Motor neuron (in vitro differentiated cells): Measurements from ENCODE around the gene CMC1. TPM values are rescaled to one million over a fixed set of nuclear protein-coding genes. Genes with fewer than 3 reads are reported as not detected.

Experiments used
- ATAC-seq, 8 experiments: fragments of 200-7000 bp; cut with Tn5 transposase; replicated peaks in 6 of 8; 2 replicates each; pipeline ENCODE4 v1.8.0; 2021; ENCODE audit warnings: mild to moderate bottlenecking in 8 of 8, moderate library complexity in 8 of 8
- H3K27ac ChIP-seq, 2 donors: fragments of 250-450 bp; sonication (Bioruptor Pico); 2 replicates each; pipeline ENCODE4 v1.9.0; 2021; ENCODE audit warnings: antibody characterized with exemption in 2 of 2, mild to moderate bottlenecking in 2 of 2, moderate library complexity in 1 of 2
- H3K4me1 ChIP-seq, 2 donors: fragments of 250-450 bp; sonication (Bioruptor Pico); replicated peaks in 1 of 2; 2 replicates each; pipeline ENCODE4 v1.6.1; 2021; ENCODE audit warnings: antibody characterized with exemption in 2 of 2, mild to moderate bottlenecking in 2 of 2, moderate library complexity in 1 of 2
- H3K4me3 ChIP-seq, 5 donors: fragments of 250-450 bp; sonication (Bioruptor Pico); 2 replicates each; pipeline ENCODE4 v1.9.0; 2021; ENCODE audit warnings: antibody characterized with exemption in 5 of 5, mild to moderate bottlenecking in 5 of 5, moderate library complexity in 4 of 5
- WGBS, 10 experiments: fragments of 450-650 bp; shearing (Covaris generic); methylation state at CpG; one replicate each; pipeline ENCODE4 v1.0.0; 2022; 5-methylcytosine and 5-hydroxymethylcytosine counted together
- in situ Hi-C, 9 experiments: fragments of 400-800 bp; cut with MboI; loops; one replicate each; pipeline ENCODE4 v1.15.0; 2021; ENCODE audit warnings: low sequenced_read_pairs in 9 of 9, low pct_unique_long_range_greater_than_20kb in 2 of 9; ENCODE audit not compliant: unreplicated experiment in 9 of 9
- total RNA-seq, 8 experiments: library from RNA; unstranded; fragments of 300-600 nt; gene quantifications; 2 replicates each; pipeline versions ENCODE4 v1.2.3 to v1.2.4, GENCODE V29; 2022

CMC1 gene
- total RNA-seq, 8 experiments from 2014 or later = 16.8 to 36.0 (median 21.9) TPM

DNA sequence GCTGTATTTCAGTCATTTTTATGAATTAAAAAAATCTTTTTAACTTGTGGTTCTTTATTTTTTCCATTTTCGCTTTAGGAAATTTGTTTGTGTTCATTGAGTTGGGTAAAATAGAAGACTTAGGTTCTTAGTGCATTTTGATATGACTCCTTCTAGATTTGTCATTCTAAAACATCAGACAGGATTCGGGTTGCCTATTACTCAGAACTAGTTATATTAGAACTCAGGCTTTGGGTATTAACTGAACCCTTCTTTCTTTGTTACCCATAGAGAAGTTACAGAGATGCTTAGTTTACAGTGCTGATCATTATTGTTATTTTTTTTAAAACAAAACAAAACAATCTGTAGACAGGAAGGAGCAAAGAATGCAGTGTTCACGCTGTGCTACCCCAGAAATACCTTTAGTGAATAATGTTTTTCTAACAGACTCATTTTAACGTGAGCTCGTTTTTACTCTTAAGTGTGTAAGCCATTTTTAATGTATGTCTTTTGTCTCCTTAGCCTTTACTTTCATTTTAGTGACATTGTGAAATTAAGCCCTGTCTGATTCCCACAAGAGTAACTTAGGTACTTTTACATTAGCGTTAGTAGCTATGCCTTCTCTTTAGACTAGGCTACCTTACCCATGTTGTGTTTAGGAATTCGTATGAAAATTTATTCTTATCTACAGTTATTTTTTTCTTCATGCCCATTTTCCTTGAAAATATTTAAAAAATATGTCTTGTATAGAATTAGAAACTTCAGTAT, 53.4 kb downstream of the CMC1 start:
- Histone ChIP-seq H3K27ac (no peak overlapping the region), H3K4me3 (no peak overlapping the region), H3K4me1 (no peaks in the 10 kb centered on the region)
- WGBS, 10 experiments = 89 to 100% (median 94%) methylated on average over 4 to 7 of the region's 7 CpGs
- ATAC-seq = no peak
- in situ Hi-C loops = loop anchor here in 1 of 9 experiments (25.0 kb wide), 1 partner anchor 358 kb away; no protein-coding TSS in a partner anchor

- H3K27ac ChIP-seq = no peak overlapping the region
- peak in 3 of 8 experiments; percentile 59 to 79 (median 77) for ATAC-seq
- H3K4me1 ChIP-seq = no peaks in the 10 kb centered on the region
- H3K4me3 ChIP-seq = no peak overlapping the region
- in situ Hi-C loops = loop anchor here in 1 of 9 experiments (25.0 kb wide), 1 partner anchor 359 kb away; no protein-coding TSS in a partner anchor
Observed at GRCh38 chr3:28295898-28296490, 54.6 kb downstream of the CMC1 start.

- WGBS, 10 experiments = 88 to 100% (median 100%) methylated on average over 1 of the region's 1 CpG; no CpG with 5 or more reads in 2 of the 10 experiments
- ATAC-seq = no peak
- in situ Hi-C loops = loop anchor here in 4 of 9 experiments (25.0 kb wide), 2 partner anchors 362 to 587 kb away; partner anchors contain the start of gene EOMES (in 4 of the 4)
- Histone ChIP-seq H3K27ac (no peak overlapping the region), H3K4me1 (no peaks in the 10 kb centered on the region), H3K4me3 (no peak overlapping the region)
Observed at GRCh38 chr3:28299705-28300104, 58.3 kb downstream of the CMC1 start.

- no peak overlapping the region for H3K4me3 ChIP-seq
- no peak overlapping the region for H3K27ac ChIP-seq
- H3K4me1 ChIP-seq = no peaks in the 10 kb centered on the region
- WGBS, 10 experiments = 60 to 100% (median 95%) methylated on average over 1 to 5 of the region's 5 CpGs; no CpG with 5 or more reads in 1 of the 10 experiments
- ATAC-seq = no peak
- in situ Hi-C loops = loop anchor here in 4 of 9 experiments (25.0 kb wide), 1 partner anchor 588 kb away; the partner anchor contains the start of gene EOMES (in 4 of the 4)
Observed at GRCh38 chr3:28300345-28300962, 59.0 kb downstream of the CMC1 start.

GRCh38 chr3:28301688-28302087, 60.3 kb downstream of the CMC1 start:
- Histone ChIP-seq H3K4me3 (no peak overlapping the region), H3K27ac (no peak overlapping the region), H3K4me1 (no peaks in the 10 kb centered on the region)
- 92 to 100% (median 99%) methylated on average over 1 to 4 of the region's 4 CpGs; no CpG with 5 or more reads in 2 of the 10 experiments for WGBS, 10 experiments
- in situ Hi-C loops = loop anchor here in 4 of 9 experiments (25.0 kb wide), 1 partner anchor 589 kb away; the partner anchor contains the start of gene EOMES (in 4 of the 4)
- ATAC-seq = no peak

DNA sequence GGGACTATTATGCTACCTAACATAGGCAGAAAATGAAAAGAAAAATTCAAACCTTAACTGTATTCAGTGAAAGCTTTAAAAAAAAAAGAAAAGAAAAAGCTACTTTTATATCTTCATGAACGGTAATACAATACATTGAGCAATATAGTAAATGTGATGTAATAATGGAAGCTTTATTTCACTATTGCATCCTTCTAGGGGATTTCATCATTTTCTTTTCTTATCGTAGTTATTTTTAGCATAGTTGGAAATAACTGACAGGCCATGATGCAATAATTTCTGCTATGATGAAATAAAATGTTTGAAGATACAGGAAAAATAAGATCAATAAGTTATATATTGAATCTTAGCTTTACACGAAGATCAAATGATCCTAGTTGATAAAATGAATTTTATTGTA, 66.8 kb downstream of the CMC1 start:
- Histone ChIP-seq H3K4me1 (no peaks in the 10 kb centered on the region), H3K27ac (no peak overlapping the region), H3K4me3 (no peak overlapping the region)
- no peak for ATAC-seq
- 82 to 100% (median 95%) methylated on average over 2 to 3 of the region's 3 CpGs for WGBS, 10 experiments
- in situ Hi-C loops = loop anchor here in 4 of 9 experiments (25.0 kb wide), 1 partner anchor 596 kb away; the partner anchor contains the start of gene EOMES (in 4 of the 4)

DNA sequence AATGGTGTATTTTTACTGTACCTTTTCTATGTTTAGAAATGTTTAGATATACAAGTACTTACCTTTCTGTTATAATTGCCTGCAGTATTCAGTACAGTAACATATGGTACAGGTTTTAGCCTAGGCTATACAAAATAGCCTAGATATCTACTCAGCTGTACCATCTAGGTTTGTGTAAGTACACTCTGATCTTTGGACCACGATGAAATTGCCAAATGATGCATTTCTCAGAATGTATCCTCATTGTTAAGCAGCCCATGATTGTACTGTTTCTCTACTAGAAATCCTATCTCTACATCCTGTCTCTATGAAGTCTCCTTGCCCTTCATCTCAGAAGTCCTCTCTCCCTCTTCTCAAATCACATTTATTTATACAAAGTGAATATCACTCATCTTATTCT, 74.3 kb downstream of the CMC1 start:
- ATAC-seq = no peak
- no peak overlapping the region for H3K27ac ChIP-seq
- in situ Hi-C loops = loop anchor here in 4 of 9 experiments (25.0 kb wide), 1 partner anchor 603 kb away; the partner anchor contains the start of gene EOMES (in 4 of the 4)
- WGBS, 10 experiments = 86 to 100% (median 100%) methylated on average over 1 of the region's 1 CpG; no CpG with 5 or more reads in 4 of the 10 experiments
- no peaks in the 10 kb centered on the region for H3K4me1 ChIP-seq
- no peak overlapping the region for H3K4me3 ChIP-seq

DNA sequence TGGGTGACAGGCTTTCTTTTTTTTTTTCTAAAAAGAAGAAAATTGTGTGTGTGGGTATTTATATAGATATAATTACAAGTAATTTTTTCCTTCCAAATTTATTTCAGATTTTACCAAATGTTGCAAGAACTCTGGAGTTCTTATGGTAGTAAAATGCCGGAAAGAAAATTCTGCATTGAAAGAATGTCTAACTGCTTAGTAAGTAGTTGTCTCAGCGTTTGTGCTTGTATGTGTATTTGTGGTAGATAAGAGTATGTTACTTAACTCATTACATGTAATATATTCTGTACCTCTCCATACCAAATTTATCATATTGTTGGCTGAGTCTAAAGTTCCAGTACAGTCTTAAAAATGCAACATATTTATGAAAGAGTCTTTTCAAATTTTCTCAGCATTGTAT, 74.8 kb downstream of the CMC1 start:
- in situ Hi-C loops = loop anchor here in 4 of 9 experiments (25.0 kb wide), 1 partner anchor 604 kb away; the partner anchor contains the start of gene EOMES (in 4 of the 4)
- WGBS, 10 experiments = 82 to 100% (median 94%) methylated on average over 1 to 2 of the region's 2 CpGs

GRCh38 chr3:28317438-28318022, 76.1 kb downstream of the CMC1 start:
- no peak overlapping the region for H3K27ac ChIP-seq
- in situ Hi-C loops = loop anchor here in 4 of 9 experiments (25.0 kb wide), 1 partner anchor 605 kb away; the partner anchor contains the start of gene EOMES (in 4 of the 4)
- peak in 4 of 8 experiments; percentile 43 to 83 (median 79) for ATAC-seq
- no peaks in the 10 kb centered on the region for H3K4me1 ChIP-seq
- WGBS, 10 experiments = 0 to 71% (median 29%) methylated on average over 1 to 2 of the region's 2 CpGs; no CpG with 5 or more reads in 1 of the 10 experiments
- no peak overlapping the region for H3K4me3 ChIP-seq

More for the DNA sequence above, 74.8 kb downstream of the CMC1 start:
- no peak for ATAC-seq
- no peaks in the 10 kb centered on the region for H3K4me1 ChIP-seq
- H3K27ac ChIP-seq = no peak overlapping the region
- H3K4me3 ChIP-seq = no peak overlapping the region

GRCh38 chr3:28320981-28321380, 79.6 kb downstream of the CMC1 start:
- in situ Hi-C loops = loop anchor here in 4 of 9 experiments (25.0 kb wide), 1 partner anchor 609 kb away; the partner anchor contains the start of gene EOMES (in 4 of the 4)
- Histone ChIP-seq H3K4me1 (no peaks in the 10 kb centered on the region), H3K27ac (no peak overlapping the region), H3K4me3 (no peak overlapping the region)
- no peak for ATAC-seq

DNA sequence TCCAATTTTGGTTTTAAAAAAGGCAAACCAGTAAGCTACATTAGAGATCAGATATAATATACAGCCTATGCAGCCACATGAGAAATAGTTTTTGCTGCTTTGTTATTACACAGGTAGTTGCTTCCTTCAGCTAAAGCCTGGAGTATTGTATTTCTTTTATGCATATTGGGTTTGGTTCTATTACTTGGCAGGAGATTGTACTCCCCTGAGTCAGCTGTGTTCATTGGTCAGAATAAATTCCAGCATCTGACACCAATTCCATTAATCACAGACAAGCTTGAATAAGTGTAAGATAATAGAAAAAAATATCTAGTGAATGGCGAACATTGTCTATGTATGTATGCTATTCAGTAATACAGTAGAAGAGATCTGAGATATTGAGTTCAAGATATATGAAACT, 81.0 kb downstream of the CMC1 start:
- Histone ChIP-seq H3K4me3 (no peak overlapping the region), H3K4me1 (no peaks in the 10 kb centered on the region), H3K27ac (no peak overlapping the region)
- in situ Hi-C loops = loop anchor here in 4 of 9 experiments (25.0 kb wide), 1 partner anchor 610 kb away; the partner anchor contains the start of gene EOMES (in 4 of the 4)
- ATAC-seq = peak in 2 of 8 experiments; percentile 78 to 83
- WGBS, 10 experiments = 30 to 100% (median 93%) methylated on average over 1 of the region's 1 CpG; no CpG with 5 or more reads in 4 of the 10 experiments

GRCh38 chr3:28326458-28326926, 85.1 kb downstream of the CMC1 start:
- WGBS, 10 experiments = 80 to 100% (median 100%) methylated on average over 1 to 2 of the region's 2 CpGs; no CpG with 5 or more reads in 1 of the 10 experiments
- no peak overlapping the region for H3K4me3 ChIP-seq
- ATAC-seq = peak in 2 of 8 experiments; percentile 64 to 78
- in situ Hi-C loops = loop anchor here in 1 of 9 experiments (25.0 kb wide), 1 partner anchor 614 kb away; the partner anchor contains the start of gene EOMES
- H3K27ac ChIP-seq = no peak overlapping the region
- no peaks in the 10 kb centered on the region for H3K4me1 ChIP-seq
